Fibroblast of skin of left quadriceps (primary cell): ENCODE data around the gene C16orf95.
"Not testable (repeated sequence)": the region's sequence is repeated elsewhere in the genome, so short reads cannot be mapped to it uniquely, and the experiment has no call there.

Source experiments
- DNase-seq, 2 experiments: peaks; one replicate each; pipeline ENCODE4 v3.0.0-alpha.2; 2013; ENCODE audit warnings: low read depth in 2 of 2

The C16orf95 gene

DNA sequence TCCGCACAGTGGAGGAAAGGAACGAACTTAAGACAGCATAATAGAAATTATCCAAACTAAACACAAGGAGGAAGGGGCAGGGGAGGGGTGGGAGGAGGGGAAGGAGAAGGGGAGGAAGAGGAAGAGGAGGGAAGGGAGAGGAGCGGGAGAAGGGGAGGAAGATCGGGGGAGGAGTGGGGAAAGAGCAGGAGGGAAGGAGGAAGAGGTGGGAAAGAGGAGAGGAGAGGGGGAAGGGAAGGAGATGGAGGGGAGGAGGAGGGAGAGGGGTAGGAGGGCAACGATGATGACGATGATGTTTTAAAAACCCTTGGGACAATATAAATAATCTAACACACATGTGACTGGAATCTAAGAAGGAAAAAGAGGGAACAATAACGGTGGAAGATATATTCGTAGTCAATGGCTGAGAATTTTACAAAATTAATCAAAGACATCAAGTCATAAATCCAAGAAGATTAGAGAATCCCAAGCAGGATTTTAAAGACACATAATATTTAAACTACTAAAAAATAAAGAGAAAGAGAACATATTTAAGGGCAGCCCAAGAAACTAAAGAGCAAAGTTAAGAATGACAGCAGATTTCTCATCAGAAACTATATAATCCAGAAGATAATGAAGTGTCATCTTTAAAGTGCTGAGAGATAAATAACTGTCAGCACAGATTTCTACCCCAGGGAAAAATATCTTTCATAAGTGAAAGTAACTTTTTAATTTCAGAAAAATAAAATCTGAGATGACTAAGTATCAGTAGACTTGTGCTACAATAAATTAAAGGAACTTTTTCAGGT, 30.2 kb downstream of the C16orf95 start:
- DNase-seq, result no peak

DNA sequence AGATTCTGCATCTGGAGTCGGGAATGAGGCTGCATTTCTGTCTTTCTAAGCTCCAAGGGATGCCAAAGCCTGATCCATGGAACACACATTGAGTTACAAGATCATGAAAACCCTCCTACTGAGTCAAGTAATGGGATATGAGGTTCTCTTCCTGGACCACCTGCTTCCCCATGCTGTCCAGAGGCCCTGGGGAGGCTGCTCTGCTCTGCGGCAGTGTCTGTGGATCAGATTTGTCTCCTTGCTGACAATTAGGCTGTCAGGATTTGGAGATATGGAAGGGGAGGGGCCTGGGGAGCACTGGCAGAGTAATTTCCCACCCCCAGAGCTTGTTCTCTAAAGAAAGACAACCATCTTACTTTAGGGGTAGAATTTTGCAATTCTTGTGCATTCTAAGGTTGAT, 33.0 kb downstream of the C16orf95 start:
- no peak for DNase-seq

DNA sequence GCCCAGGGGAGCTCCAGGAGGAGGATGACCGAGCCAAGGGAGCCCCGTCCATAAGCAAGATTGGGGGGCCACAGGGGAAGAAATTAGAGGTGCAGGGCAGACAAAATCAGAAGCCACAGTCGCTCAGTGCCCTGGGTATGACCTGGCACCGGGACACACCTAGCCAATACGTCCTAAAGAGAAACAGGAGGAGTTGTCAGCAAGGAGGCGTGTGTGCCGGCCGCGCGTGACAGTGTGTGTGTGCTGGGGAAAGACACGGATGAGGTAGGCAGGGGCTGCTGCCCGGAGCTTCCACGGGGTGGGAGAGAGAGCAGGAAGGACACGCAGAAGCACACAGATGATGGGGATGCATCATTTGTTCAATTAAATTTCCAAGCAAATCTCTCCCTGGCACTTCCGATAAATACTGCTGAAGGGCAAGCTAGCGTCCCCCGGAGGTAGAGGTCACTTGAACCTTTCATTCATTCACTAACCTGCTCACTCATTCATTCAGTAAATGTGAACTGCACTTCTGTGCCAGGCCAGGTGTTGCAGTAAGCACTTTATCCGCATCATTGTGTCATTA, 38.0 kb downstream of the C16orf95 start:
- no peak for DNase-seq

DNA sequence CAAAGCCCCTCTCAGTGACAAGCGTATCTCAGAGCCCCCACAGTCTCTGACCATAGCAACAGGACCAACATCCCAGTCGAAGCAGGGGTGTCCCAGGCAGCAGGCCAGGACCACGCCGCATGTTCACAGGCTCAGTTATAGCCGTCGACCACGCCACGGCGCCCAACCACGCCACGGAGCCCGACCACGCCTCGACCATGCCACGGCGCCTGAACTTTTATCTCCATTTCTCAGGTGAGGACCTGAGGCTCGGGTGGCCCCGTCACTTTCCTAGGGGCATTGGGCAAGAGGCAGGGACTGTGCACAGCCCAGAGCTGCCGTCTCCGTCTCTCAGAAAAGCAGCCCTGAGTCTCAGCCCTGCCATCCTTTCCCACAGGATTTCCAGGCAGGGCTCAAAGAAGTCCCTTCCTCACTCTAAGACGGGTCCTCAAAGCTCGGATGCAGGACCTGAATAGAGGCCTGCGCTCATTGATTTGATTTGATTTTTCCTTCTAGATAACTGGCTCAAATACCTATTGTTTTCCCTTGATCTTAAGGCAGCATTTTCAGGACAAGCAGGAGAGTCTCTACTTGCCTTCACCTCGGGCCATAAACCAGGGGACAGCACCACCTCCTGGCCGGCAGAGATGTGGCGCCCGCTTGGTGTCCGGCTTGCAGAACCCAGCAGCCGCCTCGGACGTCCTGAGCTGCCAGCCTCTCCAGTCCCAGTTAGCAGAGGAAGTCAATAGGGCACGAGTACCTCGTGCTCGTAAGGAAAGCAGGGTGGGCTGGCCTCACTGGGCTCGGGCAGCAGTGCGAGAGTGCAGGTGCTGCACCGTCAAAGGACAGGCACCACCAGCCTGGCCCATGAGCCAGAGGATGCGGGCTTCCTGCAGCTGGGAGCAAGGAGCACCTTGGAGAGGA, 38.8 kb downstream of the C16orf95 start:
- DNase-seq, result peak; percentile 45 to 46

DNA sequence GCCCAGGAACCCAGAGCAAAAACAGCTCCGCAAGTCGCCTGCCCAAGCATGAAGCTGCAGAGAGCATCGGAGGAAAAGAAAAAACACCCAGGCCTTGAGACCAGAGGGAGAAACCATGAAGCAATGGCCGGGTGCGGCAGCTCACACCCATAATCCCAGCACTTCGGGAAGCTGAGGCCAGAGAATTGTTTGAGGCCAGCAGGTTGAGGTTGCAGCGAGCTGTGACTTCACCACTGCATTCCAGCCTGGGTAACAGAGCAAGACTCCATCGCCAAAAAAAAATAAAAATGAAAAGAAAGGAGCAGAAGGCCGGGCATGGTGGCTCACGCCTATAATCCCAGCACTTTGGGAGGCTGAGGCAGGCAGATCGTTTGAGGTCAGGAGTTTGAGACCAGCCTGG, 40.3 kb downstream of the C16orf95 start:
- no peak for DNase-seq

DNA sequence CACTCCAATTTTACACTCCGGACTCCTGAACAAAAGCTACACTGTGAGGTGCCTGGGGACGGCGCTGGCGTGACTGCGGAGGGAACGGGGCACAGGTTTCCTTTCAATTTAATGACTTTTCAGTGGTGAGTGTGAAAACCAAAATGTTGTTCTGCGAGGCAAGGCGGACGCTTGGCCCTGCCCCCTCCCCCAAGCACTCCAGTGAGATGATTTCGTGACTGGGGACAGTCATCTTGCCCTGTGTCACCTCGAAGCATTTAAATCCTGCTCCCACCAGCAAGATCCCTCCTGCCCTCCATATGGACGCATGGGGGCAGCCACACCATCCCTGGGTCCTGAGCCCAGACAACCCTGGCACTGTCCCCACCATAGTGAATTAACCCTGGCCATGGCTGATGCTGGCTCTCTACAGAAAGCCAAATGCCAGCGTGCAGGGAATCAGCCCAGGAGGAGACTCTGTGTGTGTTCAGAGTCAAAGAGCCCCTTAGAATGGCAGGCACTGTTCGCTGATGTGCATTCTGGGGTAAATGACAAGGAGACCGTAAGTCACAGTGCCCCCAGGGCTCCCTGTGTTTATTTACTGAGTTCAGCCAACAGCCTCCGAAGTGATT, 41.0 kb downstream of the C16orf95 start:
- DNase-seq, result no peak

DNA sequence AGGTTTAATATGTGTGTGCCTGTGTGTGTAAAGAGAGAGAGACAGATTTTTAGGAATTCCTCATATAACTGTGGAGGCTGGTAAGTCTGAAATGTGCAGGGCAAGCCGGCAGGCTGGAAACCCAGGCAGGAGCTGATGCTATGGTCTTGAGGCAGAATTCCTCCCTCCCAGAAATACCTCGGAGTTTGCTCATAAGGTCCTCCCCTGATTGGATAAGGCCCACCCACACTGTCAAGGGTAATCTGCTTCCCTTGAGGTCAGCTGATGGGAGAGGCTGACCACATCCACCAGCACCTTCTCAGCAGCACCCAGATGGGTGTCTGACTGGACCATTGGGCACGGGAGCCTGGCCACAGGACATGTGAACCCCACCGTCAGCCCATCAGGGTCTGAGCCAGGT, 42.4 kb downstream of the C16orf95 start:
- DNase-seq, result no peak

DNA sequence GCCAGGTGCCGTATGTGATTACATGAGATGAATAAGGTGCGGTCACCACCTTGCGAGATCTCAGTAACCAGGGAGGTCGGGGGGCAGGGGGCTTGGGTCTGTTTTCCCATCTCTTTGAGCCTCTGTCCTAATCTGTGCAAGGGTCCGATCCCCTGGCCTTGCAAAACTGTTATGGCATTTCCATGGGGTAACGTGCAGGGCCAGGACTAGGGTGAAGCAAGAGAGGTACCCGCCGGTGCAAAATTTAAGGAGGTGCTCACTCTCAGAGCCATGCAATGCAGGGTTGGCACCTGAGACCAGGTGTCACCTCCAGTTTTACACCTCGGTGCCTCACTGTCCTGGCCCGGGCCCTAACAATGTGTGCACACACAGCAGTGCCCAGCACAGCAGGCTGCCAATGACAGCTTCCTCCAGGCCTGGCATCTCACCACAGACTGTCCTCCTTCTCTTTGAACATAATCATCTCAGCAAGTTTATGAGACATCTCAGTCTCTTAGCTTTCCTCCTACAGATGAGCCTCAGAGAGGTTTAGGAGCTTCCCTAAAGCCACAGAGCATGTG, 43.6 kb downstream of the C16orf95 start:
- no peak for DNase-seq

DNA sequence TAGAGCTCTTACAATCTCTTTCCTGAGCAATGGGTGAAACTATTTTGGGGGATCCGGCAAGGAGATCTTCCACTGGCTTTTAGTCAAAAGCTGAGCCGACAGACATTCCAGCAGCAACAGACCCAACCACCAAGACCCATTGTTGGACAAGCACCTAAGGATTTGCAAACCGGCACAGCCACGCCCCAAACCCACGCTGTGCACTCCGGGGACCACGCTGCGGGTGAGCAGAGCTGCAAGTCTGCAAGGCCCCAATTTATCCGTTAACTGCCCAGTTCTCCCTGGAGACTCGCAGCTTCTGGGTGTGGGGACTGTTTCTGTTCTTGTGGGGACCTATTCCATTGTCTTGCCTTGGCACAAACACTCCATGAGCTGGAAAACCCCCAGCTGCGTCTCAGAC, 45.9 kb downstream of the C16orf95 start:
- DNase-seq, result no peak

DNA sequence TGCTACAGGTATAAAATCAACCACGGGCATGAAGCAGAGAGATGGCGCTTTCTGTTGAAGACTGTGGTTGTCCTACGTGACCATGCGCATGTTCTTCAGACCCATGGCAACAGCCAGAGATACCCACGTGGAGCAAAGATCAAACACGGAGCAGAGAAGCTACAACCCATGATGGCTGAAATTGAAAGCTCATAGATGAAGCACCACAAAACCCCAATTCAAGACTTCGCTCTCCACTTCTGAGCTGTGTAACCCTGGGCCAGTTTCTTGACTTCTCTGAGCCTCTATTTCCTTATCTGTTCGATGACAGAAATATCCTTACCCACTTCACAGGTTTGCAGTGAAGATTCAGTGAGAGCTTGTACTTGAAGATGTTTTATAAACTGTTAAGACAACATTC, 49.6 kb downstream of the C16orf95 start:
- no peak for DNase-seq

DNA sequence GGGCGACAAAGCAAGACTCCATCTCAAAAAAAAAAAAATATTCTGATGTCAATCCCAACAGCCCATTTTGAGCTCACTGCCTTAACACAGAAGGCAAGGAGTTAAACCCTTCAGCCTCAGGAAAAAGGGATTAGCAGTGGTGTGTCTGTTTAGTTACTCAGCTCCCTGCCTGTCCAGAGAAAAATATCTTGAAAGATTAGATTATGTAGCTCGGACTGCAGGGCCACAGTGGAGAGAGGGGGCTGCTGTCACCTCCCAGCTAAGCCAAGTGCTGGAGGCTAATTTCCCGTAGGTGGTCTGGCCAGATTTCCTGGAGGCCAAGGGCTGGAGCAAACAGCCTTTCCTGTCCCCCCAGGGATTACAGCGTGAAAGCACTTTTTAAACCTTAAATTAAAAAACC, 50.3 kb downstream of the C16orf95 start:
- no peak for DNase-seq

DNA sequence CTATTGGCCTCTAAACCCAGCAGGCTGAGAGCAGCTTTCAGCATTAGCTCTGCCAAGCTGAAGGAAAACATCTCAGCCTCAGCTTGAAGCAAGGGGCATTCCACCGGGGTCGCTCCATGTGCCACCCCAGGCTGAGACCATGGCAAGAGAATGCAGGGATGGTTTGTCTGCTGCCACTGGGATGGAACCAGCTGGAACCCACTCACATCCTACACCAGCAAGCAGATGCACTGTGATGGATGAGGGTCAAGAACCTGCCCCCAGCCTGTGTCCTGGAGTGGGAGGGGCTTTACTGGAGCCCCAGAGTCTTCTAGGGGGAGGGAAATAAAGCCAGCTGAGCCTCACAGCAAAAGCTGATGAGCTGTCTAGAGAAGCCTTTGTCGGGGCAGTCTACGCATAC, 51.9 kb downstream of the C16orf95 start:
- no peak for DNase-seq

DNA sequence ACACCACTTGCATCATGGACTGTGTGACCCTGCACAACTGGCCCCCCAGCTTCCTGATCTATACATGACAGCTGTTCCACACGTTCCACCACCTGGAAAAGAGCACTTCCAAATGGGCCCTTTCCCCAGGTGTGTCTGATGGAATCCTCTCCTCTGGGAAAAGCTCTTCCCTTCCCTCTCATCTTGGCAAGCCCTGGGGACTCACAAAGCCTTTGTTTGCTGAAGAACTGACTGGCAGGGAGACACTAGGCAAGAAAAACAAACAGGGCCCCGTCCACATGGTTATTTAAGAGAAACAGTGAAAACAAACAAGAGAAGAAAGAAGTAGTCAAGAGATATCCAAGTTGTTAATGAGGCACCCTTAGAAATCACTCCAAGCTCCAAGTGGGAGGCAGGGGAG, 52.6 kb downstream of the C16orf95 start:
- DNase-seq, result no peak

DNA sequence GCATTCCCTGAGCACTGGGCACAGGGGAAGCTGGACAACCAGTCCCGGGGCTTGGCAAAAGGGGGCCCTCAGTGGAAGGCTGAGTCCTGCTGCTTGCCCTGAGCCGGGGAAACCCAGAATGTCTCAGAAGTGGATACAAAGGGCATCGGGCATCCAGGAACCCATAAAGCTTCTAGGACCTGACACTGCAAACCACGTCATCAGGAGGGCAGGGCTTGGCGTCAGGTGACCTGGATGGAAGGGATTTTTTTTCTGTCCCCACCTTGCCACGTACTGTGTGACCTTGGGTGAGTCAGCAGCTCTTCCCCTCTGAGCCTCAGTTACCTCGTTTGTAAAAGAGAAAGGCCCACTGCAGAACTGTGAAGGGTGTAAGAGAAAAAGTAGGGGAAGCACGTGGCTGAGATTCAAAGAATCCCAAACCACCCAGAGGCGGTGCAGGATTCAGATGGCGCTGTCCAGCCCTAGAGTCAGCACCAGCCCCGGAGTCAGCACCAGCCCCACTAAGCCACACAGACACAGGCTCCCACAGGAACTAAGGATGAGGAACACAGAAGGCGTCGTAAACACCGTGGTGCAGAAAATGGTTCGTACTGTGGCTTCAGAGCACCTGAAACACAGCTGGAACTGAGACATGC, 53.7 kb downstream of the C16orf95 start:
- DNase-seq, result no peak

DNA sequence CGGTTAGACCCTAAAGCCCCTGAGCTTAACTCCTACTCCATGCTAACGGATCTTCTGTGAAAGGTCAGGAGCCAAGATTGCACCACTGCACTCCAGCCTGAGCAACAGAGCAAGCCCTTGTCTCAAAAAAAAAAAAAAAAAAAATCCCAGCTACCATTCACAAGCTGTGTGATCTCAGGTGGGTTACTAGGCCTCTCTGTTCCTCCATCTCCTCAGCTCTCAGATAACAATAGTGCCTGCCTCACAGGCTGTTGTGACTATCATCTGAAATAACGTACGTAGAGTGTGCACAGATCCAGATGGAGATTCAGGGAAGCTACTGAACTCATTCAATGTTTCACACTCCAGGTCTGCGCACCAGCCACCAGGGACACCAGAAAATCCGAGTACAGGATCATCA, 57.8 kb downstream of the C16orf95 start:
- no peak for DNase-seq

DNA sequence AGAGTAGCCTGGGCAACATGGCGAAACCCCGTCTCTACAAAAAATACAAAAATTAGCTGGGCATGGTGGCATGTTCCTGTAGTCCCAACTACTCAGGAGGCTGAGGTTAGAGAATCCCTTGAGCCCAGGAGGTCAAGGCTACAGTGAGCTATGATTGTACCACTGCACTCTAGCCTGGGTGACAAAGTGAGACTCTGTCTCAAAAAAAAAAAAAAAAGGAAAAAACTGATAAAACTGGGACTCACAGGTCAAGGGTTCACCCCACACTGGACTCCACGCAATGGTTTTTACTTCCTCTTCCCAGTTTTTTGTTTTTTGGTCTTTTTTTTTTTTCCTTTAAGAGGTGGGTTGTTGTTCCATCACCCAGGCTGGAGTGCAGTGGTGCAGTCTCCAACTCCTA, 58.5 kb downstream of the C16orf95 start:
- DNase-seq, result not testable (repeated sequence)

DNA sequence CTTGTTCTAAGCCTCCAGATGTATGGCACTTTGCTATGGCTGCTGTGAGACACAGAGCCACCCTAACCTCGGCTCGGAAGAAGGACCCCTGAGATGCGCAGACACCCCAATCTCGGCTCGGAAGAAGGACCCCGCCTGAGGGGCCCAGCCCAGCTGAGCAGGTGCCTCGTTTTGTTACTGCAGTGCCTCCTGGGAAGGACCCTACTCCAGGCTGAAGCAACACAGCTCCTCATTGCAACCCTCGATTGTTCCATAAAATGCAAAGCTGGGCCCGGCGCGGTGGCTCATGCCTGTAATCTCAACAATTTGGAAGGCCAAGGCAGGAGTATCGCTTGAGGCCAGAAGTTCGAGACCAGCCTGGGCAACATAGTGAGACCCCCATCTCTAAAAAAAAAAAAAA, 61.3 kb downstream of the C16orf95 start:
- DNase-seq, result no peak

DNA sequence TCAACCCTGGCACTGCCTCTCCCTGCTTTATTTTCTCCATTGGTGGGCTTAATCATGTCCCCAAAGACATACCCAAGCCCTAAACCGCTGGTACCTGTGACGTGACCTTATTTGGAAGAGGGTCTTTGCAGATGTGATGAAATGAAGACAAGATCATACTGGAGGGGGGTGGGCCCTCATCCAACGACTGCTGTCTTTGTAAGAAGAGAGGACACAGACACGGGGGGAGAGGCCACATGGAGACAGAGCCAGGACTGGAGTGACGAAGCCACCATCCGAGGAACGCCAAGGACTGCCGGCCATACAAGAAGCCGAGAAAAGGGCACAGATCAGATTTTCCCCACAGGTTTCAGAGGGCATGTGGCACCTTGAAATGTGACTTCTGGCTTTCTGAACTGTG, 62.5 kb downstream of the C16orf95 start:
- no peak for DNase-seq

DNA sequence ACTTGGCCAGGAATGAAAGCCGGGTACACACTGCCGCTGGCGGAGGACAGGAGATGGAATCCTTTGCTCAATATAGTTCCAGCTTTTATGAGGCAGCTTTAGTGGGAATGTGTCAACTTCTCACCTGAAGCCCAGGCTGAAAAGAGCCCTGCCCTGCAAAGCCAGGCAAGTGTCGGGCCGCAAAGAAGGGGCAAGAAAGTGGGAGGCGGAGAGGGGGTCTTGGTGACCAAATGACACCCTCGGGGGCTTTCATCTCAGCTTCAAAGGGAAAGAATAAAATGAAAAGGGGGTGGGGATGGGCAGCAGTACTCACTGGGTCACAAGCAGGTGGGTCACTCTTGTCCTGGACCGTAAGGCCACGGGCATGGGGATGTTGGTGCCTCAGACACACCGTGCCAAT, 62.9 kb downstream of the C16orf95 start:
- DNase-seq, result no peak

DNA sequence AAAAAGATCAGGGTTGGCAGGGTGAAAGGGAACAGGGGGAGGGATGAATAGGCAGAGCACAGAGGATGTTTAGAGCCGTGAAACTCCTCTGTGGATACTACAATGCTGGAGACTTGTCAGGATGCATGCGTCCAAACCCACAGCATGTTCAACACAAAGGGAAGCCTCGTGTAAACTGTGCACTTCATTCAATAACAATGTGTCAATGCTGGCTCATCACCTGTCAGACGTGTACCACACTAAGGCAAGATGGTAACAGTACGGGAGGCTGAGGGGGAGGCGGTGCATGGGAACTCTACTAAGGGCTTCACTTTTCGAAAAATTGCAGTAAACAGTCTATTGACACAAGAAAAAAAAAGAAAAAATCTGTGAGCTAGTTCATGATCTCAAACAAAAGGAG, 63.7 kb downstream of the C16orf95 start:
- no peak for DNase-seq
